ENCODE data around the gene TBX20.

- no peak for TF ChIP-seq EZH2 (IDR thresholded peaks at IDR 0.05; ENCODE audit: insufficient read depth, low read length)
- no peak for TF ChIP-seq CTCF (IDR thresholded peaks at IDR 0.05; ENCODE audit: insufficient read depth, low read depth, low read length)
Observed at GRCh38 chr7:35250452-35250851, 3.4 kb downstream of the TBX20 start.

Data from astrocyte (in vitro differentiated cells and primary cell).